HG03432 (cell line): ENCODE results near the gene TRABD2B.
A peak's percentile ranks its signal among the peaks of the same experiment; 100 is the strongest.

Source experiments
- ATAC-seq: cut with Tn5 transposase; IDR thresholded peaks from one replicate; pipeline ENCODE4 v1.9.1; 2021; ENCODE audit warnings: mild to moderate bottlenecking, moderate library complexity; ENCODE audit not compliant: unreplicated experiment

The TRABD2B gene

DNA sequence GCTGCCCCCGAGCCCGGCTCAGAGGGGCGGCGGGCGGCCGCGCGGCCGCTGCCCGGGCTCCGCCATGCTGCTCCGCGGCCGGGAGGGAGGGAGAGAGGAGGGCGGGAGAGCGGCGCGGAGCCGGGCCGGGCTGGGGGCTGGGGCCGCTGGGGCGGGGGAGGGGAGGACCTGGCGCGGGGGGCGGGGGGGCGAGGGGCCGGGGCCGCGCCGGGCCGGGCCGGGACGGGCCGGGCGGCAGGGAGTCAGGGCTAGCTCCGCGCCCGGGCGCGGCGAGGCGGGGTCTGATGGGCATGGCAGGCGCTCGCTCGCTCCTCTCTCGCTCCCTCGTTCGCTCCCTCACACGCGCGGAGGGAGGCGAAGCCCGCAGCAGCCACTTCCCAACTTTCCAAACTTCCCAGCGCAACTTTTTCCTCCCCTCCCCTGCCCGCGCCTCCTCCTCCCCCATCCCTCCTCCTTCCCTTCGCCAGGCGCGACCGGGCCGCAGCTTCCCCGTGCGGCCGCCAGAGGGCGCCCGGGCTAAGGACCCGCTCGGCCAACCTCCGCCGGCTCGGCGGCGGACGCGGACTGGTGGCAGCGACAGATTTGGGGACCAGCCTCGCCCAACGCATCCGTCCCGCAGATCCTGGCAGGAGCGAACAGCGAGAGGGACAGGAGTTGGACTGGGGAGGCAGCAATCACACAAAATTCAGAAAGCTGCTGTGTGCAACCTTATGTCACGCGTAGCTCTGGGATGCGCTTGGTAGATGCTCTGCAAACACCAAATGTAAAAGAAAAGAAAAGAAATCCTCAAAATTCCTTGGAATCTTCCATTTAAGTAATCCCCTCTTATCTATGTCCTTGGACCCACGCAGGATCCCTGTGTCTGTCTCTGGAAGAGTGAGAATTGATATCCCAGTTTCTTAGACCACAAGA is at the start of gene TRABD2B:
Gene TRABD2B, minus strand, starts transcription at position 97 of the 912 bp plus-strand sequence.
- peak; percentile 97 for ATAC-seq

- ATAC-seq, result no peak
Observed at GRCh38 chr1:48044311-48044710, 47.1 kb upstream of the TRABD2B start.

GRCh38 chr1:48043622-48044021 is 46.4 kb upstream of the TRABD2B start:
- ATAC-seq, result no peak

DNA sequence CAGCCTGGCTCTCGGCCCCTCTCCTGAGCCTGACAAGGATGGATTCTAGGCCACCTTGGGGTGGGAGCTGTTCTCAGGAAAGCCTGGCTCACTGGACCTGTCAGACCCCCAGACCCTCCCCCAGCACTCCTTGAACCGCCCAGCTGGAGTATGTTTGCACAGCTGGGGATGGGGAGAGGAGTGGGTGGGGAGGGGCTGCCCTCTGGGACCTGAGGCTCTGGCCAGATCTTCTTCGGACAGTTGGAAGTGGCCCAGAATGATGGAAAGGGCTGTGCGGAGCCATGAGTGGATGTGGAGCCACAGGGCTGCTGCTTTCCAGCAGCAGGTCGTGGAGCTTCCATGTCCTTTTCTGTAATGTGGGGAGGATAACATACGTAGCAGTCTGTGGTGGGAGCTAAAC is 43.0 kb upstream of the TRABD2B start:
- ATAC-seq, result no peak

DNA sequence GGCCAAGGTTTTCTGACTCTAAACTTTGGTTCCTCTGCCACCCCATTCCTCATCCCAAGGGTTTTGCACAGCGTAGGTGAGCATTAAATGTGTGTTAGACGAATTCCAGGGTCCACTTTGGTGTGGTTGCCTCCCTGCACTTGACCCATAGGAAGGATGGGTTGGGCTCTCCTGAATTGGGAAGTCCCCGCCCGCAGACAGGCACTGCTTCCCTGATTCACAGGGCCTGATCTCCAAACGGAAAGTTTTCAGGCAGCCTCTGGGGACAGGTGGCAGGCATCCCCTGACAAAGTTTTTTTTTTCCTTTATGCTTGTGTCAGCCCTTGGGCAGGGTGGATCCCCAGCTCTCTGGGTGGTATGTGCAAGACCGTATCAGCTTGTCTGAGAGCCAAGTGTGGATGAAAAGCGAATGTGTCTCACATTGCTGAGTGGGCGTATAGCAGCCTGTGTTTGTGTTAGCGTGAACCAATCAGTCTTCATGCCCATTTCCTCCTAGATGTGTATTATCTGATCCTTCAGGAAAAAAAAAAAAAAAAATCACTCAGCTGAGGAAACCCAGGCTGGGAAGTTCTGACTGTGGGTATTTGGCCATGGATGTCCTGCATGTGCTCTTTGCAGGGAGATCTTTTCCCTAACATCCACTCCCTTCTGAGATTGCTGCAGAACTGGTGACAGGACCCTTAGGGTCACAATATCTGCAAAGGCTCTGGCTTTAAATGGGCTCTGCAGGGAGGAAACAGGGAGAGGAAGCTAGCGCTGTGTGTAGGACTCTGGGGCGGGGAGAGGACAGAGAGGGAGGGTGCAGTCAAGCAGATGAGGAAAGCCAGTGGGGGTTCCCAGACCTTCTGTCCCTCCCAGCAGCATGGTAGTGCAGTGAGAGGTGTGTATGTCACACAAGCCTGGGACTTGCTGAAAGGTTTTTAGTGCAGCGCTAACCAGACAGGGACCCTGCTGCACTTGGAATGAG is 42.2 kb upstream of the TRABD2B start:
- ATAC-seq, result peak; percentile 91

DNA sequence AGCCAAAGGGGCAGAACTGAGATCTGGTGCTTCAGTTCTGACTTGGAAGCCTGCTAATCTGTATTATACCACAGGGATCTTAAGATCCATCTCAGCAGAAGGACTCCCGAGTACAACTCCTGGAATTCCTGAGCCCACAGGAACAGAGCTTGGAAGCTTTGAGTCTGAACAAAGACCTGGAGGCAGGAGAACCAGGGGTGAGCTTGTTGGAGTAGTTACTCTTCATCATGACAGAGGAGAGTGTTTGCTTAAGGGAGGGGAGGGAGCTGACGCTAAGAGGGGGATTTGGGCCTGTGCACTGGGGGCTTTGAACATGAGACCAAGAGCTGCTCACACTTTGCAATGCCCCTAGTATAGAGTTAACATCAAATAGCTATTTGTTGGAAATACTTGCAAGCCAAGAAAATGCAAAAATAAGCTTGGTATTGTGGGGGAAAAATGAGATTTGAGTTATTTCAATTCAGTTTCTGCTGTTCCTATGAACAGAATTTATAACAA is 41.1 kb upstream of the TRABD2B start:
- no peak for ATAC-seq

GRCh38 chr1:48036710-48037355 is 39.6 kb upstream of the TRABD2B start:
- ATAC-seq, result no peak

- no peak for ATAC-seq
Observed at GRCh38 chr1:48035371-48036141, 38.4 kb upstream of the TRABD2B start.

DNA sequence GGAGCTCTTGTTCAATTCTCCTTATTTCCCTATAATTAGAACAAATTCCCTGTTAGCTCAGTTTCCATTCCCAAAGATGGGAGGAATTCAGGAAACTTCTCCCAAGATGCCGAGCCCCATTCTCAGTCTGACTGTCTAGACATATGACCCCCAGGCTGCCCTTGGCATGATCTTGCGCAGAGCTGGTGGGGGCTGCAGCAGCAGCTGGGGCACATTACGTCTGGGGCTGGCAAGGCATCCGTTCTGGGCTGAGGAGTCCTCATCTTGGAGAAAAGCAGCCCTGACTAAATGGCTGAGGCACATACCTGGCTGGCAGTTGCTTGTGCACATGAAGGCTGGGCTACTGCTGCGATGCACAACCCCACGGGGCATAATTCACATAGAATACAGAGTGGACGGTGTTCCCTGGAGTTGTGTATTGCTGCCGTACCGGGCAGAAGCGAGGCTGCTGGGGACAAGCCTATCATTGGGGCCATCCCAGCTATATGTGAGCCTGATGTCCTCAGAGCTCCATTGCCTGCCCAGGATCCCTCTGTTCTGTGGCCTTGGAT is 36.4 kb upstream of the TRABD2B start:
- ATAC-seq, result no peak

DNA sequence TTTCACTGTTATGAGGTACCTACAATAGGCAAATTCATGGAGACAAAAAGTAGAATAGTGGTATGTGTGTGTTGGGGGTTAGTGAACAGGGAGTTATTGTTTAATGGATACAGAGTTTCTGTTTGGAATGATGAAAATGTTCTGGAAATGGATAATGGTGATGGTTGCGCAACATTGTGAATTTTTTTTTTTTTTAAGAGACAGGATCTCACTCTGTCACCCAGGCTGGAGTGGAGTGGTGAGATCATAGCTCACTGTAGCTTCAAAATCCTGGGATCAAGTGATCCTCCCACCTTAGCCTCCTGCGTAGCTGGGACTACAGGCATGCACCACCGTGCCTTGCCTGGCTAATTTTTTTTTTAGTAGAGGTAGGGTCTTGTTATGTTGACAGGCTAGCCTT is 34.5 kb upstream of the TRABD2B start:
- no peak for ATAC-seq

GRCh38 chr1:48030696-48031365 is 33.6 kb upstream of the TRABD2B start:
- ATAC-seq, result no peak

DNA sequence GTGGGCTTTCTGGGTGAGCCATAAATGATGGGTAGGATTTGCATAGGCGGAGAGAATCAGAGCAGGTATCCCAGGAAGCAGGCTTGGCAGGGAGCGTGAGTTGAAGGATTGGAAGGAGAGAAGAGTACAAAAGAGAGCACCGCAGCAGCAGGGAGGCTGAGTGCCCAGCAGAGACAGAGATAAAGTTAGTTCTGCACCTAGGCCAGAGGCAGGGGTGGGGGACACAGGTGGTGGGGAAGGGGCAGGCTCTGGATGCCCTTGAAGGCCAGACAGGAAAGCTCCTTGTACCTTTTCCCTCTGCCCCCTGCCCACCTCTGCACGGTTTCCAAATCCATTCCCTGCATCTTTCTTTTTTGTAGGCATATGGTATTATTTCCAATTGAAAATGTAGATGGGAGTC is 33.0 kb upstream of the TRABD2B start:
- ATAC-seq, result no peak

DNA sequence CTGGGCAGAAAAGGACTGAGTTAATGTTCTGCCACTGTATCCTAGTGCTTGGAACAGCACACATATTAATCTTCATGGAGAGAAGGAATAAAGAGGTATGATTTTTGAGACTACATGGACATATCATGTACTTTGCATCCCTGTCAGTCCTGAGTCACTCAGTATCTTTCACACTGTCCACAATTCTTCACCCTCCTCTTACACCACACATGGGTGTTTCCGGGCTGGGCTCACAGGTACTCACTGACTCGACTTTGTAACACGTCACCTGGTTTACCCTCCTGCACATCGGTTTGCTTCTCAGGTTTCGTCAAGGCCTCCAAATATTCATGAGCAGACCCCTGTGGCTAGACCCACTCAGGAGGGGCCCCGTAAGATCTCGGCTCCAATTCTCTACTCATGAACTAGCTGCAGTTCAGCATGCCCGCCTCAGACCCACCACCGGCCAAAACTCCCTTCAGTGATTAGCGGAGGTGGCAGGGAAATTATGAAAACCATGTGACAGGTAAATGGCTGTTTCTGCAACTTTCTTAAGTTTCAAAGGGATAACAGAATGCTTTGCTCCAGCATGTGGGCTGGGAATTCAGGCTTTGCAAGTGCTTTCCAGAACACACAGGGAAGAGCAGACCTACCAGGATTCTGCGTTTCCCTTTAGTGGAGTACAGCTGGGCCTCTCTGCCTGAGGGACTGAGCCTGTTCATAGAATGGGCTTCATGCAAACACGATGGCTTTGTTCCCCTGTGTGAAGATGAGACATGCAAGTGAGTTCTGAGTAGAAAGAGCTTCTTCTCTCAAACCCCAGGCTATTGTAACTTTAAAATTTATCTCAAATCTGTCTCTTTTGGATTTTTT is 31.3 kb upstream of the TRABD2B start:
- ATAC-seq, result no peak

DNA sequence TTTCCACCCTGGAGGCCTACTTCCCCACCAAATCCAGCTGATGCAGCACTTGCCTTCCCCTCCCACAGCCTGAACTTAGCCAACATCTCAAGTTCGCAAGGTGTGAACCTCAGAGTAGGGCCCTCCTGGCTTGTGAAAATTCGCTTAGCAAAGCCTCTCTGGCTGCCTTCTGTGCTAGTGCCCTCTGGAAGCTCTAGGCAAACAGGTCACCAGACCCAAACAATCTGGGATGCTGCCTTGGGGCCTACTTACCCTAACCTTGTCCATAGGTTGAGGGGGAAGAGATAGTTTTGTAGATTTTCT is 30.3 kb upstream of the TRABD2B start:
- no peak for ATAC-seq

DNA sequence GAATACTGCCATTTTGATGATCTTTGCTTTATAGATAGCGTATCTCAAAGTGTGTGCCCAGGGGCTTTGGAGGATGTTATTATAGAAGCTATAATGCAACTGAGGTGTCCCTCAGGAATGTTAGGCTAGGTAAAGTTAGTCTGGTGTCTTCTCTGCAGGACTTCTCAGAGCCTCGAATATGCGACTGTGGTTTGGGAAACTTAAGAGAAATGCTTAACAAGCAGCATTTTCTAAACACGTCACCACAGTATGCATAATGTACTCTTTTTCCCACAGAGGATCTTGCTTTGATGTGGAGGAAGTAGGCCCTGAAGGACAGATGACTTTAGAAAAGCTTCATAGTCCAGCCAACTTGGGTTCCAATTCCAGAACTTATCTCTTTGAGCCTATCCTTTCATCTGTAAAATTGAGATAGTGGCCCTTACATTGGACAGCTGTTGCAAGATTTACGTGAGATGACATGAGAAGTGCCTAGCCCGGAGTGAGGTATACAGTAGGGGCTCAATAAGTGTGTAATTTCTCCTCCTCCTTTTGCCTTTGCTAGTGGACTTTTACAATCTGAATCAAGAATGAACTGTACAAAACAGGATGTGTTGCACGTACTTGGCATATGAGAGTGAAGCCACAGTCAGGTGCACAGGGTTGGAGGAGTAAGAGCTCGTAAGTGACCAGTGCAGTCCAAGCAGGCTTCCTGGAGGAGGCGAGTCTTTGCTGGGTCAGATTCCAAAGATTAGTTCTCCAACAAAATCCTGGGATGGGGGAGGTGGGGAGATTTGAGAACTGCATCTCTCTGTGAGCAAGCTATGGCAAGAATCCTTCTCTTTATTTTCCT is 29.7 kb upstream of the TRABD2B start:
- ATAC-seq, result no peak

- no peak for ATAC-seq
Observed at GRCh38 chr1:48026275-48026674, 29.1 kb upstream of the TRABD2B start.

DNA sequence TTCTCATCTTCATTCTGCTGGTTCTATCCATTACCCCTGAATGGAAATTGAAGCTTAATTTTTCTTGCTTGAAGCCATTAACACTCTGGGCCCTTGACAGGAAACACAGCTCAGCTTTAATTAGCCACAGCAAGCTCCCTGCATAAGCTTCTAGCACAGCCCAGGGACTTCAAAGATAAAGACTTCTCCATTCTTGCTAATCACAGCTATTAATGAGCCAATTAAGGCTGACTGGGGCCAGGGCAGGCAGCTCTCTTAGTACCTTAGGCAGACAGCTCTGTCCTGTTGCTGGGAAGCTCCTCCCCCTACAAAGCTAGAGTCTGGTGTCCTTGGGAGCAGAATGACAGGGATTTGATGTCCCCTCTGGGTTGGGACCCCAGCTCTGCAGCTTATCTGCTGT is 27.9 kb upstream of the TRABD2B start:
- ATAC-seq, result no peak

DNA sequence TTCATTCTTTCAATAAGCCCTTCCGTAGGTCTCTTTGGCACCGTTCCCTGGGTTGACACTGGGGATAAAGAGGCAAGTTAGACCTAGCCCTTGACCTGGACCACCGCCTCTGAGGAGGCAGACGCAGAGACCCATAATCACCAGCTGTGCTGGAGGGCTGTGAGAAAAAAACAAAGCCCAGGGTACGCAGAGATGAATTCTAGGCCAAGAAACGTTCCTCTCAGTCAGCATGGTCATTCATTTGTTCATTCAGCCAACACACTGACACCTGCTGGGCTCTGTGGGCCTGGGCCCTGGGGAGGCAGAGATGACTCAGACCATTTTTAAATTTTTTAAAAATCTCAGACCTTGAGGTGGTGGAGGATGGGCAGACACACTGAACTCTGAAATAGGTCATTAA is 26.3 kb upstream of the TRABD2B start:
- no peak for ATAC-seq
